SK-N-MC (cell line): Measurements from ENCODE around the gene MAGI3.

Source experiments
- DNase-seq: peaks from one replicate; pipeline ENCODE4 v3.0.0-alpha.2; 2011; ENCODE audit warnings: low read depth, low spot score
- H3K27ac ChIP-seq: fragments of 200-600 bp; sonication (generic); 2 replicates; pipeline ENCODE4 v1.5.1; 2016; ENCODE audit warnings: mixed run types
- H3K36me3 ChIP-seq: fragments of 200-600 bp; sonication (generic); 2 replicates; pipeline ENCODE4 v1.6.1; 2017; ENCODE audit warnings: antibody characterized with exemption, low read length, mixed read lengths; ENCODE audit not compliant: insufficient read depth
- H3K4me3 ChIP-seq: fragments of 200-600 bp; sonication (generic); 2 replicates; pipeline ENCODE4 v1.5.1; 2016
- H3K9ac ChIP-seq: fragments of 200-600 bp; sonication (generic); 2 replicates; pipeline ENCODE4 v1.8.0; 2017; ENCODE audit warnings: mixed run types, mixed read lengths; ENCODE audit not compliant: insufficient read length
- H3K9me3 ChIP-seq: fragments of 200-600 bp; sonication (generic); 2 replicates; pipeline ENCODE4 v1.6.1; 2017; ENCODE audit warnings: low read depth, mild to moderate bottlenecking, antibody characterized with exemption, low read length, moderate library complexity, mixed read lengths
- EZH2 ChIP-seq: fragments of 200-600 bp; sonication (generic); IDR thresholded peaks from one replicate; pipeline ENCODE4 v1.6.1; 2017; ENCODE audit warnings: antibody characterized with exemption
- FOXP2 ChIP-seq: optimal IDR thresholded peaks from 2 replicates; pipeline ENCODE3; 2011; ENCODE audit warnings: mild to moderate bottlenecking, moderate library complexity; ENCODE audit not compliant: insufficient read depth; ENCODE audit errors: extremely low read length, control extremely low read depth
- POLR2AphosphoS5 ChIP-seq: IDR thresholded peaks from 2 replicates; pipeline ENCODE4 v1.6.1; 2012; ENCODE audit warnings: mild to moderate bottlenecking, low read depth, low read length, borderline replicate concordance

MAGI3 gene

DNA sequence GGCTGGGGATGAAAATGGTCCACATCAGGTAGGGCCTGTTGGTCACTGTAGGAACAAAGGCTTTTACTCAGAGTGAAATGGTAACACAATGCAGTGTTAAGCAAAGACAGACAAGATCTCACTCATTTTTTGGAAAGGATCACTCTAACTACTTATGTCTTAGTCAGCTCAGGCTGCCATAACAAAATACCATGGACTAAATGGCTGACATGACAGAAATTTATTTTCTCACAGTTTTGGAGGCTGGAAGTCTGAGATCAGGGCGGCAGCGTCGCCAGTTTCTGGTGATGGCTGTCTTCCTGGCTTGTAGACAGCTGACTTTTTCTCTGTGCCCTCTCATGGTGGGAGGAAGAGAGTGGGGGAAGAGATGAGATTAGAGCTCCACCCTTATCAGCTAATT lies 10.2 kb upstream of the MAGI3 start:
- H3K36me3 ChIP-seq: no peaks in the 10 kb centered on the region
- no peak for DNase-seq
- no peak overlapping the region for H3K9ac ChIP-seq
- H3K27ac ChIP-seq: no peak overlapping the region
- no peak overlapping the region for H3K4me3 ChIP-seq
- H3K9me3 ChIP-seq: no peaks in the 10 kb centered on the region
- TF ChIP-seq POLR2AphosphoS5 (no peak), EZH2 (no peak), FOXP2 (no peak)

- no peak overlapping the region for H3K9ac ChIP-seq
- DNase-seq: no peak
- no peak overlapping the region for H3K27ac ChIP-seq
- no peak for TF ChIP-seq FOXP2
- no peaks in the 10 kb centered on the region for H3K36me3 ChIP-seq
- H3K9me3 ChIP-seq: no peaks in the 10 kb centered on the region
- H3K4me3 ChIP-seq: no peak overlapping the region
Observed at GRCh38 chr1:113388017-113388620, 2.2 kb upstream of the MAGI3 start.

- no peak for DNase-seq
- TF ChIP-seq FOXP2 (no peak), POLR2AphosphoS5 (no peak), EZH2 (no peak)
- H3K4me3 ChIP-seq: peak overlapping the region; percentile 84
- no peaks in the 10 kb centered on the region for H3K9me3 ChIP-seq
- H3K27ac ChIP-seq: no peak overlapping the region
- H3K9ac ChIP-seq: peak overlapping the region; percentile 67
- no peaks in the 10 kb centered on the region for H3K36me3 ChIP-seq
Observed at GRCh38 chr1:113388621-113389358, 1.5 kb upstream of the MAGI3 start.

GRCh38 chr1:113389359-113389952 lies 859 bp upstream of the MAGI3 start:
- no peaks in the 10 kb centered on the region for H3K36me3 ChIP-seq
- no peak for DNase-seq
- H3K4me3 ChIP-seq: peak overlapping the region; percentile 84
- H3K9me3 ChIP-seq: no peaks in the 10 kb centered on the region
- H3K9ac ChIP-seq: peak overlapping the region; percentile 67
- TF ChIP-seq FOXP2: no peak
- TF ChIP-seq POLR2AphosphoS5: no peak
- TF ChIP-seq EZH2: no peak
- peak overlapping the region; percentile 69 for H3K27ac ChIP-seq

- no peak overlapping the region for H3K27ac ChIP-seq
- H3K36me3 ChIP-seq: no peaks in the 10 kb centered on the region
- no peak for DNase-seq
- TF ChIP-seq FOXP2: no peak
- TF ChIP-seq POLR2AphosphoS5: no peak
- no peak for TF ChIP-seq EZH2
- peak overlapping the region; percentile 84 for H3K4me3 ChIP-seq
- H3K9me3 ChIP-seq: no peaks in the 10 kb centered on the region
- H3K9ac ChIP-seq: peak overlapping the region; percentile 80
Observed at GRCh38 chr1:113390871-113391648, 745 bp downstream of the MAGI3 start.

DNA sequence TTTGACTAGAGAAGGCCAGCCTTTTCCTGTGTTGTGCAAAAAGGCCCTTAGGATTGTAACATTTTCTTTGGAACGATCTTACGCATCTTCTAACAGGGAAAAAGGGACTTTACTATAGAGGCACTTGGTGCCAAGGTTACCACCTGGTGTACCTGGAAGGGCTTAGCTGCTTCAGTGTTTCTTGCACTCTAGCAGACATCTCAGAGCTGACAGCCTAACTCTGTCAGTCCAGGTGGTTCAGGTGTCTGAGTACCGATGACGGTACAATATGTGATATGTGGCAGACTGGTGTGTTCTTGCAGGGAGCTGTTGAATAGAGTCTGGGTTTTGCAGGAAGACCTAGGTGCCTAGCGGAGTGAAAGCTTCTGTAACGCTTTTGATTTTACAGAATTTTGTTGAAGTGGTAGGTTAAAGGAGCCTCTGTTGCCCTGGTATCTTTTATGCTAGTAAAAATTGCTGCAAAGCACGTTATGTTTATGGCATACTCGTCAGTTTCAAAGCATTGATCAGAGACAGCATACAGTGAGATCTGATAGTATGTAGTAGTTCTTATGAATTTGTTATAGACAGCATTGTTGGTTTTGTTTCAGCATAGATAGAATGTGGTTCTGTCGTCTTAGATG lies 1.4 kb downstream of the MAGI3 start:
- Histone ChIP-seq H3K9ac (peak overlapping the region; percentile 19), H3K27ac (no peak overlapping the region), H3K4me3 (peak overlapping the region; percentile 84), H3K36me3 (no peaks in the 10 kb centered on the region), H3K9me3 (no peaks in the 10 kb centered on the region)
- no peak for DNase-seq
- TF ChIP-seq POLR2AphosphoS5 (no peak), EZH2 (no peak), FOXP2 (no peak)

- TF ChIP-seq EZH2: no peak
- TF ChIP-seq FOXP2: no peak
- no peak for TF ChIP-seq POLR2AphosphoS5
- H3K4me3 ChIP-seq: peak overlapping the region; percentile 84
- no peaks in the 10 kb centered on the region for H3K9me3 ChIP-seq
- DNase-seq: no peak
- no peak overlapping the region for H3K9ac ChIP-seq
- H3K27ac ChIP-seq: no peak overlapping the region
- no peaks in the 10 kb centered on the region for H3K36me3 ChIP-seq
Observed at GRCh38 chr1:113392541-113393128, 2.3 kb downstream of the MAGI3 start.
